ENCODE measurements around the gene OIP5. TPM values are rescaled to one million over a fixed set of nuclear protein-coding genes. Genes with fewer than 3 reads are reported as not detected.

Gene OIP5
- total and polyA plus RNA-seq, 10 of the 15 experiments (the other 5 are each of a cell fraction or from before 2014, with no cell fraction given) = 4.8 to 61.4 (median 22.1) TPM

DNA sequence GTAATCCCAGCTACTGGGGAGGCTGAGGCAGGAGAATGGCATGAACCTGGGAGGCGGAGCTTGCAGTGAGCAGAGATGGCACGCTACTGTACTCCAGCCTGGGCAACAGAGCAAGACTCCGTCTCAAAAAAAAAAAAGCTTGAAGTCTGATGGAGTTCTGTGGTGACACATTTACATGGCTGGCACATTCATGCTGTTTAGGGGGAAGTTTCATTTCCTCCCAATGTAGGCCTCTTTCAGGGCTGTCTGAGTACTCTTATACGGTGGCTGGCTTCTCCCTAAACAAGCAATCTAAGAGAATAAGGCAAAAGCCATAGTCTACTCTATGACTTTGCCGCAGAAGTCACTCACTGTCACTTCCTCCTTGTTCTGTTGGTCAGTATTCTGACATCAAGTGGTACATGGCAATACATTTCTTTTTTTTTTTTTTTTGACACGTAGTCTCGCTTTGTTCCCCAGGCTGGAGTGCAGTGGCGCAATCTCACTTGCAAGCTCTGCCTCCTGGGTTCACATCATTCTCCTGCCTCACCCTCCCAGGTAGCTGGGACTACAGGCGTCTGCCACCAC, 41.2 kb downstream of the OIP5 start (continued):
- TF ChIP-seq, protein P1, sequence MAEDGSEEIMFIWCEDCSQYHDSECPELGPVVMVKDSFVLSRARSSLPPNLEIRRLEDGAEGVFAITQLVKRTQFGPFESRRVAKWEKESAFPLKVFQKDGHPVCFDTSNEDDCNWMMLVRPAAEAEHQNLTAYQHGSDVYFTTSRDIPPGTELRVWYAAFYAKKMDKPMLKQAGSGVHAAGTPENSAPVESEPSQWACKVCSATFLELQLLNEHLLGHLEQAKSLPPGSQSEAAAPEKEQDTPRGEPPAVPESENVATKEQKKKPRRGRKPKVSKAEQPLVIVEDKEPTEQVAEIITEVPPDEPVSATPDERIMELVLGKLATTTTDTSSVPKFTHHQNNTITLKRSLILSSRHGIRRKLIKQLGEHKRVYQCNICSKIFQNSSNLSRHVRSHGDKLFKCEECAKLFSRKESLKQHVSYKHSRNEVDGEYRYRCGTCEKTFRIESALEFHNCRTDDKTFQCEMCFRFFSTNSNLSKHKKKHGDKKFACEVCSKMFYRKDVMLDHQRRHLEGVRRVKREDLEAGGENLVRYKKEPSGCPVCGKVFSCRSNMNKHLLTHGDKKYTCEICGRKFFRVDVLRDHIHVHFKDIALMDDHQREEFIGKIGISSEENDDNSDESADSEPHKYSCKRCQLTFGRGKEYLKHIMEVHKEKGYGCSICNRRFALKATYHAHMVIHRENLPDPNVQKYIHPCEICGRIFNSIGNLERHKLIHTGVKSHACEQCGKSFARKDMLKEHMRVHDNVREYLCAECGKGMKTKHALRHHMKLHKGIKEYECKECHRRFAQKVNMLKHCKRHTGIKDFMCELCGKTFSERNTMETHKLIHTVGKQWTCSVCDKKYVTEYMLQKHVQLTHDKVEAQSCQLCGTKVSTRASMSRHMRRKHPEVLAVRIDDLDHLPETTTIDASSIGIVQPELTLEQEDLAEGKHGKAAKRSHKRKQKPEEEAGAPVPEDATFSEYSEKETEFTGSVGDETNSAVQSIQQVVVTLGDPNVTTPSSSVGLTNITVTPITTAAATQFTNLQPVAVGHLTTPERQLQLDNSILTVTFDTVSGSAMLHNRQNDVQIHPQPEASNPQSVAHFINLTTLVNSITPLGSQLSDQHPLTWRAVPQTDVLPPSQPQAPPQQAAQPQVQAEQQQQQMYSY (CRISPR knock-in tag; IDR thresholded peaks at IDR 0.05) = no peak
- TF ChIP-seq STAT3 (IDR thresholded peaks at IDR 0.05; ENCODE audit: low read depth, low read length) (no peak), RB1 (IDR thresholded peaks at IDR 0.05; ENCODE audit: borderline replicate concordance) (no peak), EZH2 (IDR thresholded peaks at IDR 0.05; ENCODE audit: borderline replicate concordance, control insufficient read depth, low read depth, low read length) (no peak), CBX5 (IDR thresholded peaks at IDR 0.05; ENCODE audit: low read depth) (0 out of 2 replicates have a peak, but pooled peaks have one; percentile 65), EED (IDR thresholded peaks at IDR 0.05; ENCODE audit: low read depth) (no peak), SRF (IDR thresholded peaks at IDR 0.05; ENCODE audit: low read depth in 2 of 2, low read length in 2 of 2) (no peak), TCF7 (IDR thresholded peaks at IDR 0.05; ENCODE audit: borderline replicate concordance) (no peak), CHD1 (IDR thresholded peaks at IDR 0.05; ENCODE audit: low read depth, low read length) (no peak), NR2C1 (IDR thresholded peaks at IDR 0.05) (no peak), TCF12 (IDR thresholded peaks at IDR 0.05; ENCODE audit: low read depth, low read length) (no peak), POLR2AphosphoS2 (IDR thresholded peaks at IDR 0.05; ENCODE audit: low read depth, low read length) (no peak), BMI1 (IDR thresholded peaks at IDR 0.05; ENCODE audit: borderline replicate concordance) (no peak), BRCA1 (IDR thresholded peaks at IDR 0.05; ENCODE audit: low read depth, low read length) (no peak), DPF2 (IDR thresholded peaks at IDR 0.05) (0 out of 2 replicates have a peak, but pooled peaks have one; percentile 19), HDAC2 (IDR thresholded peaks at IDR 0.05) (no peak), SMAD5 (IDR thresholded peaks at IDR 0.05; ENCODE audit: low read depth) (no peak; the same call in 1 of the 2 replicates), POU2F2 (IDR thresholded peaks at IDR 0.05; ENCODE audit: borderline replicate concordance, low read depth, low read length) (peak; percentile 59; the same call in 1 of the 3 replicates), ZNF207 (IDR thresholded peaks at IDR 0.05; ENCODE audit: borderline replicate concordance) (no peak), TBL1XR1 (IDR thresholded peaks at IDR 0.05; ENCODE audit: low read depth, low read length) (no peak), PAX5 (IDR thresholded peaks at IDR 0.05; ENCODE audit: borderline replicate concordance, low read depth, low read length) (peak; percentile 27; the same call in 1 of the 2 replicates), SPI1 (IDR thresholded peaks at IDR 0.05; ENCODE audit: borderline replicate concordance, insufficient read depth, low read depth, low read length) (peak; percentile 89), RUNX3 (IDR thresholded peaks at IDR 0.05; ENCODE audit: low read length) (peak; percentile 69), KAT2A (conservative IDR thresholded peaks at IDR 0.05; ENCODE audit: control insufficient read depth, low read depth, low read length) (no peak), ESRRA (IDR thresholded peaks at IDR 0.05; ENCODE audit: low read length) (no peak)
- TF ChIP-seq, protein P2, sequence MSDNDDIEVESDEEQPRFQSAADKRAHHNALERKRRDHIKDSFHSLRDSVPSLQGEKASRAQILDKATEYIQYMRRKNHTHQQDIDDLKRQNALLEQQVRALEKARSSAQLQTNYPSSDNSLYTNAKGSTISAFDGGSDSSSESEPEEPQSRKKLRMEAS (IDR thresholded peaks at IDR 0.05; ENCODE audit: low read depth, low read length) = no peak
- TF ChIP-seq, protein P3, sequence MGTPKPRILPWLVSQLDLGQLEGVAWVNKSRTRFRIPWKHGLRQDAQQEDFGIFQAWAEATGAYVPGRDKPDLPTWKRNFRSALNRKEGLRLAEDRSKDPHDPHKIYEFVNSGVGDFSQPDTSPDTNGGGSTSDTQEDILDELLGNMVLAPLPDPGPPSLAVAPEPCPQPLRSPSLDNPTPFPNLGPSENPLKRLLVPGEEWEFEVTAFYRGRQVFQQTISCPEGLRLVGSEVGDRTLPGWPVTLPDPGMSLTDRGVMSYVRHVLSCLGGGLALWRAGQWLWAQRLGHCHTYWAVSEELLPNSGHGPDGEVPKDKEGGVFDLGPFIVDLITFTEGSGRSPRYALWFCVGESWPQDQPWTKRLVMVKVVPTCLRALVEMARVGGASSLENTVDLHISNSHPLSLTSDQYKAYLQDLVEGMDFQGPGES (IDR thresholded peaks at IDR 0.05) = no peak
- TF ChIP-seq, protein P4, sequence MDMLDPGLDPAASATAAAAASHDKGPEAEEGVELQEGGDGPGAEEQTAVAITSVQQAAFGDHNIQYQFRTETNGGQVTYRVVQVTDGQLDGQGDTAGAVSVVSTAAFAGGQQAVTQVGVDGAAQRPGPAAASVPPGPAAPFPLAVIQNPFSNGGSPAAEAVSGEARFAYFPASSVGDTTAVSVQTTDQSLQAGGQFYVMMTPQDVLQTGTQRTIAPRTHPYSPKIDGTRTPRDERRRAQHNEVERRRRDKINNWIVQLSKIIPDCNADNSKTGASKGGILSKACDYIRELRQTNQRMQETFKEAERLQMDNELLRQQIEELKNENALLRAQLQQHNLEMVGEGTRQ (IDR thresholded peaks at IDR 0.05; ENCODE audit: borderline replicate concordance, low read depth, low read length) = no peak
